Subcutaneous adipose tissue (tissue), 4 donors: ENCODE results near the gene EXOC3L2. TPM values are rescaled to one million over a fixed set of nuclear protein-coding genes. Genes with fewer than 3 reads are reported as not detected.

Experiments used
- total RNA-seq, 4 donors: library from RNA; depleted of rRNA; stranded (reverse); fragments of >200 nt; gene quantifications; one replicate each; pipeline ENCODE4 v1.1.0, GENCODE V29; 2016
- TF ChIP-seq, protein P1 (sequence below): fragments of 450-650 bp; IDR thresholded peaks from one replicate; pipeline ENCODE4 v1.5.1; 2016; ENCODE audit warnings: low read depth, mild to moderate bottlenecking, control low read depth, antibody characterized with exemption, moderate library complexity

Gene EXOC3L2
- total RNA-seq, 4 donors from 2014 or later = 0.44 to 2.6 (median 0.91) TPM

DNA sequence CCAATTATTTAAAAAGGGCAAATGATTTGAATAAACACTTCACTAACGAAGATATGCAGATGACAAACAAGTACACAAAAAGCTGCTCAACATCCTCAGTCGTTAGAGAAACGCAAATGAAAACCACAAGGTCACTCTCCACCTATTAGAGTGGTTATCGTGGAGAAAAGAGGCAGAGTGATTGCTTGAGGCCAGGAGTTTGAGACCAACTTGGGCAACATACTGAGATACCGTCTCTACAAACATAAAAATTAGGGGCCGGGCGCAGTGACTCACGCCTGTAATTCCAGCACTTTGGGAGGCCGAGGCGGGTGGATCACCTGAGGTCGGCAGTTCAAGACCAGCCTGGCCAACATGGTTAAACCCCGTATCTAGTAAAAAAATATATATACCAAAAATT is 39.4 kb downstream of the EXOC3L2 start:
- TF ChIP-seq, protein P1, sequence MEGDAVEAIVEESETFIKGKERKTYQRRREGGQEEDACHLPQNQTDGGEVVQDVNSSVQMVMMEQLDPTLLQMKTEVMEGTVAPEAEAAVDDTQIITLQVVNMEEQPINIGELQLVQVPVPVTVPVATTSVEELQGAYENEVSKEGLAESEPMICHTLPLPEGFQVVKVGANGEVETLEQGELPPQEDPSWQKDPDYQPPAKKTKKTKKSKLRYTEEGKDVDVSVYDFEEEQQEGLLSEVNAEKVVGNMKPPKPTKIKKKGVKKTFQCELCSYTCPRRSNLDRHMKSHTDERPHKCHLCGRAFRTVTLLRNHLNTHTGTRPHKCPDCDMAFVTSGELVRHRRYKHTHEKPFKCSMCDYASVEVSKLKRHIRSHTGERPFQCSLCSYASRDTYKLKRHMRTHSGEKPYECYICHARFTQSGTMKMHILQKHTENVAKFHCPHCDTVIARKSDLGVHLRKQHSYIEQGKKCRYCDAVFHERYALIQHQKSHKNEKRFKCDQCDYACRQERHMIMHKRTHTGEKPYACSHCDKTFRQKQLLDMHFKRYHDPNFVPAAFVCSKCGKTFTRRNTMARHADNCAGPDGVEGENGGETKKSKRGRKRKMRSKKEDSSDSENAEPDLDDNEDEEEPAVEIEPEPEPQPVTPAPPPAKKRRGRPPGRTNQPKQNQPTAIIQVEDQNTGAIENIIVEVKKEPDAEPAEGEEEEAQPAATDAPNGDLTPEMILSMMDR = no peak

DNA sequence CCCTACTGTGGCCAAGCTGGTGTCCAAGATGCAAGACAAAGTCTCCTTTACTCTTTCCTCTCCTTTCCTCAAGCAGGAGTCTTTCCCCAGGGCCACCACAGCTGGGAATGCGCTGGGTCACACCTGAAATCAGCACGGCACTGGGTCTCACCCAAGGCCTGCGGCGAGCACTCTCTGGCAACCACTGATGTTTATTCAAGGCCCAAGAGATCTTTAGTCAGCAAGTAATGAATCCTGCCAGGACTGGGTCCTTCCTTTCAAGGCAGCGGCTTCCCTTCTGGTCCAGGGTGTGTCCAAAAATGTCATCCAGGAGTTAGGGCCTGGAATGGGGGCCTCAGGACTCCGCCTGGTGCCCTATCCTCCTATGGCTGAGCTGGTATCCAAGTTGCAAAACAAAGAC is 42.6 kb downstream of the EXOC3L2 start:
- TF ChIP-seq, protein P1 = no peak

DNA sequence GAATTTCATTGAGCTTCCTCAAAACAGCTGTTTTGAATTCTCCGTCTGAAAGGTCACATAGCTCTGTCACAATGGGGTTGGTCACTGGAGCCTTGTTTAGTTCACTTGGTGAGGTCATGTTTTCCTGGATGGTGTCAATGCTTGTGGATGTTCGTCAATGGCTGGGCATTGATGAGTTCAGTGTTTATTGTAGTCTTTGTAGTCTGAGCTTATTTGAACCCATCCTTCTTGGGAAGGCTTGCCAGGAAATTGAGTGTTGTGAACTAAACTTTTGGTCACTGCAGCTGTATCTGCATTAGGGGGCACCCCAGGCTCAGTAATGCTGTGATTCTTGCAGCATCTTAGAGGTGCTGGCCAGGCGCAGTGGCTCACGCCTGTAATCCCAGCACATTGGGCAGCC is 44.6 kb downstream of the EXOC3L2 start:
- TF ChIP-seq, protein P1 = no peak

DNA sequence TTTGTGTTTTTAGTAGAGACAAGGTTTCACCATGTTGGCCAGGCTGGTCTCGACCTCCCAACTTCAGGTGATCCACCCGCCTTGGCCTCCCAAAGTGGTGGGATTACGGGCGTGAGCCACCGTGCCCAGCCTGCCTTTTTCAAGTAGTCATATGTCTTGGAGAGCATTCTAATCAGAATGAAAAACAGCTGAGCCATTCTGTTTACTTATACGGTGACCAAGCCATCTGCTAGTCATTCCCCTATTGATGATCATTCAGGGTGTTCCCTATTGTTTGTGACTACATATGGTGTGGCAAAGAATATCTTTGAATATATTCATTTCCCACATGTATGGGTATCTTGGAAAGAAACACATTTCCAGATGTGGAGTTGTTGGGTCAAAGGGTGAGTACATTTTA is 49.4 kb downstream of the EXOC3L2 start:
- TF ChIP-seq, protein P1 = no peak

DNA sequence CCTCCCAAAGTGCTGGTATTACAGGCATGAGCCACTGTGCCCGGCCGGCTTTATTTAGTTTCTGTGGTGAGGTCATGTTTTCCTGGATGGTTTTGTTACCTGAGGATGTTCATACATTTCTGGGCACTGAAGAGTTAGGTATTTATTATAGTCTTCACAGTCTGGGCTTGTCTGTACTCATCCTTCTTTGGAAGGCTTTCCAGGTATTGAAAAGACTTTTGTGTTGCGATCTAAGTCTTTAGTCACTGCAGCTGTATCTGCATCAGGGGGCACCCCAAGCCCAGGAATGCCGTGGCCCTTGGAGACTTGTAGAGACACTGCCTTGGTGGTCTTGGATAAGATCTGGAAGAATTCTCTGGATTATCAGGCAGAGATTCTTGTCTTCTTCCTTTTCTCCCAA is 53.8 kb downstream of the EXOC3L2 start:
- TF ChIP-seq, protein P1 = no peak

DNA sequence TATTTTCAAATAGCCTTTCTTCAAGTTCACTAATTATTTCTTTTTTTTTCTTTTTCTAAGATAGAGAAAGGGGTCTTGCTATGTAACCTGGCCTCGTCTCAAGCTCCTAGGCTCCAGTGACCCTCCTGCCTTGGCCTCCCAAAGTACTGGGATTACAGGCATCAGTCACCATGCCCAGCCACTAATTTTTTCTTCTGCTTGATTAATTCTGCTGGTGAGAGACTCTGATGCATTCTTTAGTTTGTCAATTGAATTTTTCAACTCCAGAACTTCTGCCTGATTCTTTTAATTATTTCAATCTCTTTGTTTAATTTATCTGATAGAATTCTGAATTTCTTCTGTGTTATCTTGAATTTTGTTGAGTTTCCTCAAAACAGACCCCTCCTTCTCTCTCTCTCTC is 55.2 kb downstream of the EXOC3L2 start:
- TF ChIP-seq, protein P1 = no peak

DNA sequence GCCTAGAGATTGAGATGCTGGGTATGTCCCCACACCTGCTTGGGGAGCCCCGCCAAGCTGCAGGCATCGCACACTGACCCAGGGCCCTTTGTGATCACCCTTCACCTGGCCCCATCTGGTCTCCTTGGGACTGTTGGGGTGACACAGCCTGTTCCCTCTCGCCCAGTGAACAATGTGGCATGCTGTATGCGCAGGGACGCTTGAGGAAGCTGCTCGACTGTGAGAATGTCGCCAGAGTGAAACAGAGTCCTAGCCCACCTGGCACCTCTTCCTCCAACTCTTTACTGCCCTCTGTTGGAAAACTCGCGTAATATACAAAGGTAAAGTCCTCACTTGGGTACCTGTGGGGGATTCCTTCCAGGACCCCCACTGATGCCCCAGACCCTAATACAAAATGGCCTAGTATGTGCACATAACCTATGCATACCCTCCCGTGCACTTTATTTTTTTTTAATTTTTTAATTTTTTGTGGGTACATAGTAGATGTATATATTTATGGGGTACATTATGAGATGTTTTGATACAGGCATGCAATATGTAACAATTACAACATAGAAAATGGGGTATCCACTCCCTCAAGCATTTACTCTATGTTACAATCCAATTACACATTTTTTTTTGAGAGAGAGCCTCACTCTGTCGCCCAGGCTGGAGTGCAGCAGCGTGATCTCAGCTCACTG is 57.6 kb downstream of the EXOC3L2 start:
- TF ChIP-seq, protein P1 = no peak
